HuH-7 (cell line): Measurements from ENCODE around the gene SBNO1.
"Not testable (repeated sequence)": the region's sequence is repeated elsewhere in the genome, so short reads cannot be mapped to it uniquely, and the experiment has no call there.

Experiments used
- DNase-seq: peaks from one replicate; pipeline ENCODE4 v3.0.0; 2011; ENCODE audit warnings: low spot score

SBNO1 gene

DNA sequence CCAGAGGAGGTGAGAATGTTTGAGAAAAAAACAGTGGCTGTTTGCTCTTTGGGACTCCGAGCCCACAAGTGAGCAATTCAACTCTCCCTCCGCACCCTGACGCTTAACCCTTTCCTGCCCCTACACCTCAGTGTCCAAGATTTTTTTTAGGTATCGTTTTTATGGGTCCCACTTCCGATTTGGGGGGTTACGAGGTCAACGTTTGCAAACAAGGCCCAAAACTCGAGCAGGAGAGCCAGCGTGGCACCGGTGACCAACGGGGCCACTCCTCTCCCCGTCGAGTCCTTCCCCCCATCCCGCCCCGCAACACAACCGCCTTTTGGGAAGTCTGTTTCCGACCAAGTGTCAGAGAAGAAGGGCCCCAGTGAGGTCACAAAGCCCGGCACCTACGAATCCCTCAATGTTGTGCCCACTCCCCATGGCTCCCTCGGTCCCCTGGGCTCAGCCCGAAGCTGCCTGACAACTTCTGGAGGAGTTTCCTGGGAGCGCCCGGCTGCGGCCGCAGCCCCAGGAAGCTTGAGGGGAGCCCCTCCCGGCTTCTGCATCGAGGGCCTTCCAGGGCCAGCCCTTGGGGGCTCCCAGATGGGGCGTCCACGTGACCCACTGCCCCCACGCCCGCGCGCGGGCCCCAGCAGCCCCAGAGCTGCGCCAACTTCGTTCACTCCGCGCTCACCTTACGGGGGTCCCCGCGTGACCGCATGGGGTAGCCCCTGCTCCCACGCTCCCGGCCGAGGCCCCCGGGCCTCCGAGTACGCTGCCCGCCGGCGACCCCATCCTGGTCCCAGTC, 94.2 kb downstream of the SBNO1 start:
- peak; percentile 57 for DNase-seq

DNA sequence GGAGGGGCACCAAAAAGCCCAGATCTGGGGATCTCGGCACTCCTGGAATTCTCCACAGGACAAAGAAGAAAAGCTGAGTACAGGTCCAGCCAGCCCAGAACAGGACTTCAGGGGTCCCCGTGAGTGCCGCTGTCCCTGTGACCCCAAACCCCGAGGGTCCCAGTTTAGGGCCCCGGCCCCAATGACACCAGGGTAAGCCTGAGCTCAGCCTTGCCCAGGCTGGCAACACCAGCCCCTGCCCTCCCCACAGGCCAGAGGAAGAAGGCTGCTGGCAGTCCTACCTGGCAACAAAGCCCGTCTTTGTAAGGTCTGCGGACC, 94.8 kb downstream of the SBNO1 start:
- DNase-seq, result no peak

DNA sequence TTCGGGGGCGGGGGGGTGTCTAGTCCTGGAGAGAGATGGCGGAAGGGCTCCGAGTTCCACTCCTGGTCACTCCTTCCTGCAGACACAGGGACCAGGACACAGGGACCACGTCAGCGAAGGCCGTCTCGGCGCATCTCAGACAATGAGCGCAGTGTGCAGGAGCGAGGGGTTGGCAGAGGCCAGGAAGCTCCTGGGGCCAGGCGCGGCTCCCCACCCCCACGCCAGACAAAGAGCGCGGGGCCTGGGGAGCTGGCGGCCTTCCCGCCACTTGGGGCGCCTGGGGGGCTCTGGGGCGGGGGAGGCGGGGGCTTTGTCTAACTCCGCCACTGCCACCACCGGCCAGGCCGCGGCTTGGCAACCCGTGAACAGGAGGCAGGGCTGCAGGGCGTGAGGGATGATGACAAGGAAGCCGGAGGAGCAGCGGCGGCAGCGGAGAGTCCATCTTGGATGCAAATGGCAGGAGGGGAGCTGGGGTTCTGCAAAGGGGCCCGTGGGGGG, 95.2 kb downstream of the SBNO1 start:
- no peak for DNase-seq

DNA sequence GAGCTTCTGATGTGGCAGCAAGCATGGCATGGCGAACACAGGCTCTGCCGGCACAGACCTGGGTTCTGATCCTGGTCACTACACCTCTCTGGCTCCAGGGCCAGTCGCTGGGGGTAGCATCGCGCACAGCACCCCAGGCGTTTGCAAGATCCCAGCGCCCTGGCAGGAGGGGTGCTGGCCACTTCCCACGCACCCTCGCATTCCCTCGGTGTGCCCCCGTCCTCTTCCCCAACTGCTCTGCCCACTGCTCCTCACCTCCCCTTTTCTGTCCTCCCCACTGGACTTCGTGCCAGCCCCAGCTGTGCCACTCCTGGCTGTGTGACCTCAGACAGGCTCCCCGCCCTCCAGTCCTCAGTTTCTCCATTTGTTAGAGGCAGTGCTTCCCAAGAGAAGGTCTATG, 95.8 kb downstream of the SBNO1 start:
- no peak for DNase-seq

DNA sequence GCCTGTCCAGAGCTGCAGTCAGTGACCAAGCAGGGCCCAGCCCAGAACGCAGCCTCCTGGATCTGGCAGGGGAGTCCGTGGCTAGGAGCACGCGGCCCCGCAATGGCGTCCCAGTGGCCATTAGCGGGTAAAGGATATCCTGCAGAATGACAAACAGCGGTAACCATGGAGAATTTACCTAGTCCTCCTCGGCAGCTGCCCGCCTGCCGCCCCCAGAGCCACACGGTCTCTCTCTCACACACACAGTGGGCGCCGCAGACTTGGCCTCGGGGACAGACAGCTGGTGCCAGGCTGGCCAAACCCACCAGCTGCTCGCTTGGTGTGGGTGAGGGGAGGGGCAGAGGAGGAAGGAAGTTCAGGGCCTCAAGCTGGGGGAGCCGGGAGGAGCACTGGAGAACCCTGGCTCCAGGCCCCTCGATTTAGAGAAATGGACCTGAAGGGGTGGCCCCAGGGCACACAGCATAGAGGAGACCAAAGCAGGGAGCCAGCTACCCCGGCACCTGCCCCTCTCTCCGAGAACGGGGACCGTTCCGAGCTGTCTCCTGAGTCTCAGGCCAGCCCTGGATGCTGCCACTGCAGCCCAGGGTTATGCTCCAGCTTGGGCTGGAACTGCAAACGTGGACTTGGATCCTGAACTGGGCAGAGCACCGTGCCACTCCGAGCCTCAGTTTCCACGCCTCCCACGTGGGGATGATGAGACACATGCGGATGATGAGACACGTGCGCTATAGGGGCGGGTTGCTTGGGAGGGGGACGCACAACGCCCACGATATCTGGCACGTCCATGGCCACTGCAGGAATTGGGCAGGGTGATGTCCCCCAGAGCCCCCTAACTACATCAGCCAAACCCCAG, 96.4 kb downstream of the SBNO1 start:
- no peak for DNase-seq

DNA sequence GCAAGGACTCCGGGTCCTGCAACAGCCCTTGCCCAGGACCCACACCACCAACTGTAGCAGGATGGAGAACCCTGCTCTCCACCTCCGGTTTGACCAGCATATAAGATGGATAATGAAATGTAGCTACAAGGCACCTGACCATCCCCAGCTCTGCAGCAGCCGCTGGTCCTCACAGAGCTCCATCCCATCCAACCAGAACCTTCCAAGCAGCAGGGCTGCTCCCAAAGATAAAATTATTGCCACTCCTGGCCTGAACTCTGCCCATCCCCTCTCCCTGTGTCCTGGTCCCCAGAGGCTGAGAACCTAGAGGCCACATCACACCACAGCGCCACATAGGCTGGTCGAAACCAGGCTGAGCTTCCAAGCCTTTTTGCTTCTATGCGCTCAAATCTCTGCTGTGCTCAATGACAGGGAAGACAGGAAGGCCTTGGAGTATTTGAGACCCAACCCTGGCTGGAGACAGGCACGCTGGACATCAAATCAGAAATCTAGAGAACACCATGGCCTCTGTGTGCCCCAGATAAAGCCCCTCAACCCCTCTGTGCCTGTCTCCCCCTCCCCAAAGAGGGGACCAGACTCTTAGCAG, 97.2 kb downstream of the SBNO1 start:
- DNase-seq, result no peak

DNA sequence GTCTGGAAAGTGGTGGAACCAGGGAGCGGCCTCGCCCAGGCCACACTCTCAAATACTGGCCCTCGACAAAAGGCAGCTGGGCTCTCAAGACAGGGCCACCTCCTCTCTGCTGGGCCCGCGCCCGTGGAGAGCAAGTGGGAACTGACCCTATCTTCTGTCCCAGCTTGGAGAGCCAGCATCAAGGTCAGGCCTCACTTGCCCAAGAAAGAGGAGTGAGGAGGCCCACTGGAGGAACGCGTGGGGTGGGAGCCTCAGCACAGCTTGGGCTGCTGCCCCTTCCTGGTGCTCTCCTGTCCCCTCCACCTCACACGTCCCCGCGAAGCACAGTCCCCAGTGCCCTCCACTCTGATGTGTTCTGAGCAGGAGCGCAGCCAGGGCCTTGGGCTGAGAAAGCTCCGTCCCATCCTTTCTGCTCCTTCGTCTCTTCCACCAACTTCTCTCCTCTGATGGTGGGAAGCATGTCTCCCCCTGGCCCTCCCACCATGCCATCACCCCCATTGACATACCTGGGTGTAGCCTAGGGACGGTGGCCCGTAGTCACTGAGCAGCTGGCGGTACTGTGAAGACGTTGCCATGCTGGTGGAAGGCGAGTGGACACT, 97.9 kb downstream of the SBNO1 start:
- DNase-seq, result no peak

DNA sequence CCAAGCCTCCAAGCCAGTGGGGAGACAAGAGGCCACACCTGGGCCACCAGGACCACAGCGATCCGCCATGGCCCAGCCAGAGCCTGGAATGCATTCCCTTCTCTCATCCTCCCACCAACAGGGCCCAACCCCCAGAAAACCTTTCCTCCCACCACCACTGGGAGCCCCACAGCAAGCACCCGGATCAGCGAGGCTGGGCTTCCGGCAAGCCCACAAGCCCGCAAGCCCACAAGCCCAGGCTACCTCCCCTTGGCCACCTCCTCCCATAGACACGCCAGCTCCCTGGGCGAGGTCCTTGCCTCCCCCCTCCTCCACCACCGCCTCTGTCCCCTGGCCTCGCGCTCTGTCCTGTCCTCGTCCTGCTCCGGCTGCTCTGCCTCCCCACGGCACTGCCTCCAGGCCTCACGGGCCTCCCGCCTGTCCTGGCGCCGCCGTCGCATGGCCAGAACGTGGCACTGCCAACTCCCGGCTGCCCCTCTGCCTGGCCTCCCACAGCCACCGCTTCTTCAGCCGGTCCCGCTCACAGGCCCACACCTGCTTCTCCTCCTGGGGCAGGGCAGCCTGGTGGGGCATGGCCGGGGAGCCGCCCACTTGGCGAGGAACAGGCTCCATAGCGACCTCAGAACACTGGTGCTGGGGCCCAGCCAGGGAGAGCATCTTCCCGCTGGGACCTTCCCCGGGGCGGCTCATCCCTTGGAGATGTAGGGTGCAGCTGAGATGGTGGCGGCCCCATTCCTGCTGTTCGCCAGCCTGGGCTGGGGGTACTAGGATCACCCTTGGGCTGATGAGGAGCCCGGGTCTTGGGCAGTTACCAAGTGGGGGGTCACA, 98.6 kb downstream of the SBNO1 start:
- DNase-seq, result no peak

DNA sequence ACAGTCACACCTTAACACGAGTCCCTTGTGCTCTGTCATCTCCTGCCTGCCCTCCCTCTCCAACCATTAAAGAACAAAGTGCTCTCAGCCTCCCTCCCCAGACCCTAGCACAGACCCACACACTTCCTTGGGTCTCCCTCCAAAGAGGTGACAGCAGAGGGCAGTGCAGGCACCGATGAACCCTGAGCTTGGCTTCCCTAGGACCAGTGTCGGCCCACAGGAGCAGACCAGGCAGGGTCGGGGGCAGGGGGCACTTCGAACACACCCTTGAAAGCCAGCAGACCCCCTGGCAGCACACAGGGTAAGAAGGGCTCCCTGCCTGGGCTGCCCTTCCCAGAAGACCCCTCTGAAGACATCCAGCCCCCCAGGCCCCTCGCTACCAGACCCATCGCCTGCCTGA, 100.0 kb downstream of the SBNO1 start:
- peak; percentile 52 for DNase-seq

DNA sequence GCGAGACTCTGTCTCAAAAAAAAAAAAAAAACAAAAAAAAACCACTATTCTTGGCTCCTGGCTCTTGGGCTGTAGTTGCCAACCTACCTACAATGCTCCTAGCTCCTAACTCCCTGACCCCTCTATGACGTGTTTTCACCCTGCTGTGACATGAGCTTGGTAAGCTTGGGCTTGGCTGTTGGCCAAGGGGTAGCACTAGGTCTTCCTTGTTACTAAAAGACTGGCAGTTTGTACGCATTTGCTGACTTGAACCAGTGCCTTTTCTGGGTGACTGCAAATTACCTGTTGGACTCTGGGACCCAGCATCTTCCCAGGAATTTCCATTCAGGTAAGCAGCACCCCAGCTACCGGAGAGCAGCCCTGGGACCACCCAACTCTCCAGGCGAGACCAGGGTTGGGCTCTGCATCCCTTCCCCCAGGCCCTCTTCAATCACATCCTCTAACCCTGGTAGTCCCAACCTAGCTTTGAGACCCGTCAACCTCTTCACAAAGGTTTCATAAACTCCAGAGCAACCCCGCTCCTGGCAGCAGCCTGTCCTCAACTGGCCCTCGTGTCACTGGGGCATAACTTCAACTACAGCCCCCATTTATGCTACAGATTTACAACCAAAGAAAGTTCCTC, 101.3 kb downstream of the SBNO1 start:
- no peak for DNase-seq

DNA sequence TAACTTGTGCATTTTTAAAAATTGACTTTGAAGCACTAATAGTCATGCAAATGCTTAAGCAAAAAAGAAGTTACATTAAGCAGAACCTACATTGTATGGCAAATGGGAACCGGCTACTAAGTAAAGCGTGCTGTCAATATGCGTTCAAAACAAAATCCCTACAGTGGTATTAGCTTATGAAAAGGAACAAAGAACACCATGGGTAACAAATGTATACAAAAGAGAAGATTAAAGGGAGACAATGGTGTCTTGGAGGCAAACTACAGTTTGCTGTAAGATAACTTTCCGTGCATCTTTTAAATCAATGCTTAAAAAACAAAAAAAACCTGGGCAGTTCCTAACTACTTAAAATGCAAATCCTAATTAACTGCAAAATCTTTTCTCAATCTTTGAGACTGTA, 103.5 kb downstream of the SBNO1 start:
- no peak for DNase-seq

DNA sequence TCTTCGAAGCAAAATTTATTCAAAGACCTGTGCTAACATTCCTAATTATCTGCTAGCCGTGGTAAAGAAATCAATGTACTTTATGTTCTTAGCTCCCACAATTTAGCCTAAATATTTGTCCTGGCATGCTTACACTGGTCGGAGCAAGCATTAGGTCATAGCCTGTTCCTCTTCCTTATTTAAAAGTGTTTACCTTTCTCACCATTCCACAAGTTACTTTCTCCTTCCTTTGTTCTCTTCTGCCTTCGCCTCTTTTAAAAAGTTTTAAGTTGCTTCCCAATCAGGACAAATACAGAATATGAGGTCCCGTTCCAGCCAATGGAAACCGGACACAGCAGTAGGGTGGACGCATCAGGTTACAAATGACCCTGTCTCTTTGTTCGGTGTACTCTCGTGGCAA, 104.6 kb downstream of the SBNO1 start:
- no peak for DNase-seq

DNA sequence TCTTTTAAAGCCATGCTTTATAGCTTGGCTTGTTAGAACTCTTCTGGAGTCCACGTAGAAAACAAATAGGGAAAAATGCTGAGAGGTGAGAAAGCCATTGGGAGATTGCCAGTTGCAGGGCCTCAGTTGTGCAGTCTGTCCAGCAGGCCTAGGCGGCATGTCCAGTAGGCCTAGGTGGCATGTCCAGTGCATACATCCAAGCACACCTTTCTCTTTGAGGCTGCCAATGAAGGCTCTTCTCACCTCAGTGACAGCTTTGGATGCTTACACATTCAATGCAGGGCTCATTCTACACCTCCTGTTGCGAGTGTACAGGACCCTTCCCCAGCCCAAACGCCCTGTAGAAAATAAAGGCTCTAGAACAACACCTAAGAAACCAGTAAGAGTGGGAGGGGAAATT, 106.1 kb downstream of the SBNO1 start:
- no peak for DNase-seq

DNA sequence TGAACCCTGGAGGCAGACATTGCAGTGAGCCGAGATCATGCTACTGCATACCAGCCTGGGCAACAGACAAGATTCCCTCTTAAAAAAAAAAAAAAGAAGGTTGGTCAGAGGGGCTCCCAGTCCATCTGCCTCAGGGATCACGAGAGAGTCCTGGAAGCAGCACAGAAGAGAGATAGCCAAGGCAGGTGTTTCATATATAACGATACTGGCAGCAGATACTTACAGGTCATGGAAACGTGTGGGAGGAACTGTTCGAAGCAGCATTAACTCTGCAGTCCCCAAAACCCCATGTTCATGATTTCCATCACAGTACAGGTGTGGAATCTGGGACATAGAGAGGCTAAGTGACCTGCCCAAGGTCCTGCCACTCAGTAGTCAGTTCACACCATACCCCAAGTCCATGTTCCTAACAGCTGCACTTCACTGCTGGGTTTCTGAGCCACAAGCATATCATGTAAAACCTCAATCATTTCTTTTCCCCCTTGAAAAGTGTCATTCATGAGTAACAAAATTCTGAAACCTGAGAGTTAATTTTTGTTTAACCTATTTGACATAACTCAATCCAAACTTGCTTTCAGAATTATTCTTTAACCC, 109.7 kb downstream of the SBNO1 start:
- DNase-seq, result no peak

DNA sequence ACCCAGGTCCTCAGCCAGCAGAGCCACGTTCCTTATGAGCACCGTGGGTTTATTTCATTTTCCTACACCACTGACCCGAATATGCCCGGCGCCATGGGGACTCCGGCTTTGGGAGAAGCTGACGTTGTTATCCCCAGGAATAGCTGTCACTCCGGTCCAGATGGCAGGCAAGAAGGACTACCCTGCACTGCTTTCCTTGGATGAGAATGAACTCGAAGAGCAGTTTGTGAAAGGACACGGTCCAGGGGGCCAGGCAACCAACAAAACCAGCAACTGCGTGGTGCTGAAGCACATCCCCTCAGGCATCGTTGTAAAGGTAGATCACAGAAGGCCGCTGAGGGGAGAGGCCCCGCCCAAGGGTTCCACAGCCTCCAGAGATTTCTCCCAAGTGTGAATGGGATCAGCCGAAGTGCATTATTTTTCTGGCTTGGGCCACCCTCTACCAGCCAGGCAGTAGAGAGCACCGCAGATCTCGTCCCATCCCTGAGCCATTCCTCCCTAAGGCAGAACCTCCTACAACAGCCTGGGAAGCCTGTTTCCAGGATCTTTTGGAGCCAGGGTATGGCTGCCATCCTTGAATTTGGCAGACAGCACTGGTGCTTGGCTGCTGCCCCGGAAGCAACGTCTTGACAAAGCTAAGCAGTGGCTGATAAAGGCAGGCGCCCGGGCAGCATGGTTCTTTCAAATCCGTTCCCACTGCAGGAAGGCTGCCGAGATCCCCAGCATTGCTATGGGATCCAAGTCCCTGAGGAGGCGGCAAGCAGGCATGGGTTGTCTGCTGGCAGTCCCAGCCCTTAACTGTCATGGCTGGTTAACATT, 110.8 kb downstream of the SBNO1 start:
- no peak for DNase-seq

DNA sequence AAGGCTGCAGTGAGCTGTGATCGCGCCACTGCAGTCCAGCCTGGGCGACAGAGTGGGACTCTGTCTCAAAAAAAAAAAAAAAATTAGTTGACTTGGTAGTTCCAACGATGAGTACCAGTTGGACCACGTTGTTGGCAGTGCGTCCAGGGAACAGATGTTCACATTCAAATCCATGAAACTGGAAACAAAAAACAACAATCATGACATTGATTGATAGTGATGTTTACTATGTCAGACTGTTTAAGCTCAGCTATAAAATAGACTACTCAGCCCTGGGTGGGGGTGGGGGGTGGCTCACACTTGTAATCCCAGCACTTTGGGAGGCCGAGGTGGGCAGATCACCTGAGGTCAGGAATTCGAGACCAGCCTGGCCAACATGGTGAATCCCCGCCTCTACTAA, 112.3 kb downstream of the SBNO1 start:
- DNase-seq, result not testable (repeated sequence)

DNA sequence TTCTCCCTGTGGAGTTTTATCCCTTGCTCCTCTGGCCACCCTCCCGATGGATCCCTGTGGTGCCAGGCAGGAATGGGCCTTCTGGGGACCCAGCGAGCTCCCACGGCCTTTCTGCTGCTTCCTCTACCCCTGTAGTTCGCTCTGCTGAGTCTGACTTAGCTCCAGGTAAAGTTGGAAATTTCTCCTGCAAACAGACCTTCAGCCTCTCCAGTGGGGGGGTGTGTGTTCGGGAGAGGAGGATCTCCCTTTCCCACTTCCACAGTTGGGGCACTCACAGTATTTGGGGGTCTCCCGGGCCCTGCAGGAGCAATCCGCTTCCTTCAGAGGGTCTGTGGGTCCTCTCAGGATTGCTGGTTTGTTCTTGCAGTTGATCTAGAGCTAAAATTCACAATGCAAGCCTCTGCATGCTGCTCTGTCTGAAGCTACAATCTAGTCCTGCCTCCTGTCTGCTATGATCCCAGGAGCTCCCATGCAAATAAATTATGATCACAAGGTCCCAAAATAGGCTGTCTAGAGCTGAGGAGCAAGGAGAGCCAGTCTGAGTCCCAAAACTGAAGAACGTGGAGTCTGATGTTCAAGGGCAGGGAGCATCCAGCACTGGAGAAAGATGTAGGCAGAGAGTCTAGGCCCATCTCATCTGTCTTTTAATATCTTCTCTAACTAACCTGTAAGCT, 113.1 kb downstream of the SBNO1 start:
- no peak for DNase-seq

DNA sequence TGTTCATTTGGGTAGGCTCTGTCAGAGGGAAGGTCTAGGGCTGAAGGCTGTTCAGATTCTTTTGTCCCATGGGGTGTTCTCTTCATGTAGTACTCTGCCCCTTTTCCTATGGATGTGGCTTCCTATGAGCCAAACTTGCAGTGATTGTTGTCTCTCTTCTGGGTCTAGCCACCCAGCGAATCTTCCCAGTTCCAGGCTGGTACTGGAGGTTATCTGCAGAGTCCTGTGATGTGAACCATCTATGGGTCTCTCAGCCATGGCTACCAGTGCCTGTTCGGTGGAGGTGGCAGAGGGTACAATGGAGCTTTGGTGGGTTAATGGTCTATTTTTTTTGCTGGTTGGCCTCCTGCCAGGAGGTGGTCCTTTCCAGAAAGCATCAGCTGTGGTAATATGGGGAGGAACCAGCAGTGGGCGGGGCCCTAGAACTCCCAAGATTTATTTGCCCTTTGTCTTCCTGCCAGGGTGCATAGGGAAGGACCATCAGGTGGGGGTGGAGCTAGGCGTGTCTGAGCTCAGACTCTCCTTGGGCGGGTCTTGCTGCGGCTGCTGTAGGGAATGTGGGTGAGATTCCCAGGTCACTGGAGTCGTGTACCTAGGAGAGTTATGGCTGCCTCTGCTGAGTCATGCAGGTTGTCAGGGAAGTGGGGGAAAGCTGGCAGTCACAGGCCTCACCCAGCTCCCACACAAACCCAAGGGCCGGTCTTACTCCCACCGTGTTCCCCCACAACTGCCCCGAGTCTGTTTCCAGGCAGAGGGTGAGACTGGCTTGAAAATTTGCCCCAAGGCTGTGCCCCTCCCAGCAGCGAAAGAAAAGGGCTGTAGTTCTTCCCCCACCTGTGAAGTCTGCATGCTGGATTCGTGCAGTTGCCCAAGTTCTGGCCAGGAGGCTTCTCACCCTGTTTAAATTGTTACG, 113.9 kb downstream of the SBNO1 start:
- peak; percentile 56 for DNase-seq
